HG03060 (cell line): Measurements from ENCODE around the gene TCHHL1.

Source experiments
- ATAC-seq: cut with Tn5 transposase; IDR thresholded peaks from one replicate; pipeline ENCODE4 v1.9.1; 2021; ENCODE audit warnings: low read depth, moderate number of reproducible peaks; ENCODE audit not compliant: unreplicated experiment

Gene TCHHL1

DNA sequence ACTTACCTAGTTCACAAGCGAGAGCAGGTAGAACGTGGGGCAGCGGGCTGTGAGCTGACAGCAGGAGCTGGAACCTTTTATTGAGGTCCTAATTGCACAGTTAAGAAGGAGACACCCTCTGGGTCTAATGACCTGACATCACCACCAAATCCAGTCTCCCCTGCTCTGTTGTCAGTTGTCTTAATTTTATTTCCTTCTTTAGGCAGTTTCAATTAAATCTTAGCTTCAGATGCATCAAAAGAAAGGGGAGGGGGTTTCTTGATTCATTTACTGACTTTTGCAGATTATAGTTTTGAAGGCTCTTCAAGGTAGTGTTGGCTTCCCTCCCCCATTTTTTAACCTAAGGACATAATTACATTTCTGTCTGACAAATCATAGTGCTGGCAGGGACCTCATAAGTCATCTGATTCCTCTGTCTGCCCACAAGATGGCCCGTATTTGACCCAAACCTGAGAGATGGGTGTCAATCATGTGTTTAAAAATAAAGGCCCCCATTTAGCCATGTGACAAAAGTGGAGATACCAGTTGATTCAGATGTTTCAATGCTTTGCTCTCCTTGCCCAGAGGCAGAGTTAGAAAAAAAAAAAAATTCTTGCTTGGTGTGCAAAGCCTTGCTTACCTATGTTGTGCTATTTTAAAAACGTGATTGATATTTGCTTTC, at the start of gene TCHHL1:
TCHHL1 (minus strand) TSS at position 51 of the 661 bp plus-strand sequence. CDS start 921 bp downstream, outside the sequence.
- ATAC-seq, result no peak

DNA sequence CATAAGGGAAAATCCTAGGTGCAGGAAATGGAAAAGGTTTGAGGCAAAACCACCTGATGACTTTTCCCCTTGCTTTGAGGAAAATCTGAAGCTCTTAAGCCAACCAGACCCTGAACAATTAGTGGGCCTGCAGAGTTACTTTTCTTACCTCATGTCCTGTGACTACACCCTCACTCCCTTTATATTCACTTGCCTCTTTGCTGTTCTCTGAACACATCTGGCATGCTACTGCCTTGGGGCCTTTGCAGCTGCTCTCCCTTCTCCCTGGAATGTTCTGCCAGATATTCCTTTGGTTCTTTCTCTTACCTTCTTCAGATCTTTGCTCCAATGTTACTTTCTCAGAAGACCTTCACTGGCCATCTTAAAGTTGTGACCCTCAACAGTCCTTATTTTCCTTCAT, 48.4 kb upstream of the TCHHL1 start:
- ATAC-seq, result no peak

DNA sequence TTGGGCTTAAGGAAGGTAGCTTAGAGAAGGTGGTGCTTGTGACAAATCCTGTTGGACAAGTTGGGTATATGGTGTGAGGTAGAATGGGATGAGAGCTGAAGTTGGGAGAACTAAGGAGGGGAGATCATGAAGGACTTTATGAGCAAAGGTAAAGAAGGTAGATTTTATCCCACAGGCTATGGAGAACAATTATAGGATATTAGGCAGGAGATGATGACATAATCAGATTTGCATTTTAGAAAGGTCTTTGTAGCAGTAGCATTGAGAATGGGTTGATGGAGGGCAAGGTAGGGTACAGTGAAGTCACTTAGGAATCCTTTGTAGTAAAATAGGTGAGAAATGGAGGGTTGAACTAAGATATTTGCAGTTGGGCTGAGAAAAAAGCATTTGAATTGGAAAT, 41.3 kb upstream of the TCHHL1 start:
- ATAC-seq, result no peak

DNA sequence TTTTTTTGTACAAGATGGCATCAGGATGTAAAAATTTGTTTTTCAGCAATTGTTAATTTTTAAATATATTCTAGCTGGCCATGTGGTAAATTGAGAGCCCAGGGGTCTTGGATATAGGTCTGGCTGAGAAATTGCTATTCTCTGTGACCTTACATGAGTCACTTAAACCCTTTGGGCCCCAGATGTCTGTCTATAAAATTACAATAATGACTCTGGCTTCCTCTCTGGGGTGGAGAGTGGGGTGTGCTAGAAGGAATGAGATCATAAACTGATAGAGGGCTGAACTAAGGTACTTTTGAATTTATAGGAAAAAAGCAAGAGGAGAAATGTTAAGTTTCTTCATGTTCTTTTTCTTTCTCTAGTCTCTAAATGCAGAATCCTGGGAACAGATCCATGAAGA, 38.8 kb upstream of the TCHHL1 start:
- ATAC-seq, result no peak

DNA sequence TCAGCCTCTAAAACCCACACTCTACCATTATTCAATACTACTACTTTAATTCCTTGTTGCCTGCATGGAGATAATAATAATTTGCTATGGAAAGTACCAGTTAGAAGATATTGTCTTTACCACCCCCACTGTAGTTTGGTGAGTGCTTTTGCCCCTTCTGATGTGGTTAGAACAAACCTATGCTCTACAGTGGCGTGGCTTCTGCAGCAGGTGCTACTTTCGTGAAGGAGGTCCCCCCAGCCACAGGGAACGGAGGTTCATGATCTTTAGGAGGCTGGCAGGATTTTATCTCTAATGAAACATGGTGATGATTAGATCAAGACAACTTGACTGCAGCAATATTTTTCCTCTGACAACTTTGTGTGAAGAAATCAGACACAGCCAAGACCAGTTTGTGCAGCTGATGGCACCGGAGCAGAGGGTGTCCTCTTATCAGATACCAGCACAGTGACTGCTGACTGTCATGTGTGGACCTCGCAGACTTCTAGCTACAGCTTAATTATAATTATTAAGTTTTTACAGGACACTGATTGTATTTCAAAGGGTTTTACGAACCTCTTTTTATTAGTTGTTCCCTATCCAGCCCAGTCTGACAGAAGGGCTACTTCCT, 37.1 kb upstream of the TCHHL1 start:
- ATAC-seq, result no peak

DNA sequence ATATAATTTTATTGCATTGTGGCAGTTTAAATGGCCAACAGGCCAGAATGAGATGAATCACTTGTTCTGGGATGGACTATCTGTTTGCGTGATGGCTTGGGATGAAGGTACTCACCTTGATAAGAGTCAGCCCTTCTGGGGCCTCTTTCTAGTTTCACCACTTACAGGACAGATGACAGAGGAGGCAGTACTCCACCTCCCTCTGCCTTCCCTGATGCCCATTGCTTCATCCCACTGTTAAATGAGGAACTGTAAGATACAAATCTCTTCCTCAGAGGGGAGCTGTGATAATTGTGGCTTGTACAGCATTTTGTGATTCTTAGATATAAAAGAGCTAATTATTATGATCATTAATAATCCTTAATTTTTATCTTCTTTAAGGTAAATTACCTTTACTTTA, 30.1 kb upstream of the TCHHL1 start:
- ATAC-seq, result no peak

DNA sequence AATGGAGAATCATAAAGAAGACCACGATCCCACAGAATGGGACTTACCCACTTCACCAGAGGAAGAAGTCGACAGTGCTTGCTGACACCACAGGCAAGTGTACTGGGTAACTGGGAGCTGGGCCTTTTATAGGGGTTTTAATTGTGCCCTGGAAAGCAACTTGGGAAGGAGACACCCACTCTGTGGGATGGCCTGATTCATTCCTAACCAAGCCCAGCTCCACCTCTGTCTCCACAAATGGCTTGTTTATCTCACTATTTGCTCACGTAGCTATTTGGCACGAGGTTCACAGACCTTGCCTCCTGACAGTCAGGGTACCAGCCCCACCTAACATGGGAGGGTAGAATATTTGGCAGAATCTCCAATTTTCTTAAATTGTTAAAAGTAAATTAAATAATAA, 26.5 kb upstream of the TCHHL1 start, which contains the start of gene TCHH:
TCHH (minus strand) TSS at position 101 of the 400 bp plus-strand sequence. CDS start 1,364 bp downstream, outside the sequence.
- ATAC-seq, result no peak

DNA sequence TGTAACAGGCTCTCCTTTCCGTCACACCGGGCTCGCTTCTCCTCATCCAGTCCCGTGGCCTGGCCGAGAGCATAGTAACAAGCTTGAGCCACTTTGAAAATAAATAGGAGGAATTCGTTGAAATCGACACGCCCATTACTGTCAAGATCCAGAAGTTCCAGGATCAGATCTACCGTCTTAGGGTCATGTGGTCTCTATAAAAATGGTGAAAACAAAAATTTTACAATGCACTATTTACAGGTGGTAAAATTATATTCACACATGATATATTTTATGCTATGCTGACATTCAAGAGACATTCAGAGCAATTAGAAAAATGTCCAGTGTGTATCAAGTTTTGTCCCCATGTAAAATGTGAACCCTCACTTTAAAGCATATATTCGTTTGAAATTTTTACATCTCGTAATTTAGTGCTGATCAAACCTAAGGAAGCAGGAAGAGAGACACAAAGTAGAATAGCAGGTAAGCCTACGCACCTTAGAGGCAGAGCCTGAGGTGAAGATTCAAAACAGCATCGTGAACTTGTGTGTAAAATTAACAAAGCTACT, 24.1 kb upstream of the TCHHL1 start:
- no peak for ATAC-seq

DNA sequence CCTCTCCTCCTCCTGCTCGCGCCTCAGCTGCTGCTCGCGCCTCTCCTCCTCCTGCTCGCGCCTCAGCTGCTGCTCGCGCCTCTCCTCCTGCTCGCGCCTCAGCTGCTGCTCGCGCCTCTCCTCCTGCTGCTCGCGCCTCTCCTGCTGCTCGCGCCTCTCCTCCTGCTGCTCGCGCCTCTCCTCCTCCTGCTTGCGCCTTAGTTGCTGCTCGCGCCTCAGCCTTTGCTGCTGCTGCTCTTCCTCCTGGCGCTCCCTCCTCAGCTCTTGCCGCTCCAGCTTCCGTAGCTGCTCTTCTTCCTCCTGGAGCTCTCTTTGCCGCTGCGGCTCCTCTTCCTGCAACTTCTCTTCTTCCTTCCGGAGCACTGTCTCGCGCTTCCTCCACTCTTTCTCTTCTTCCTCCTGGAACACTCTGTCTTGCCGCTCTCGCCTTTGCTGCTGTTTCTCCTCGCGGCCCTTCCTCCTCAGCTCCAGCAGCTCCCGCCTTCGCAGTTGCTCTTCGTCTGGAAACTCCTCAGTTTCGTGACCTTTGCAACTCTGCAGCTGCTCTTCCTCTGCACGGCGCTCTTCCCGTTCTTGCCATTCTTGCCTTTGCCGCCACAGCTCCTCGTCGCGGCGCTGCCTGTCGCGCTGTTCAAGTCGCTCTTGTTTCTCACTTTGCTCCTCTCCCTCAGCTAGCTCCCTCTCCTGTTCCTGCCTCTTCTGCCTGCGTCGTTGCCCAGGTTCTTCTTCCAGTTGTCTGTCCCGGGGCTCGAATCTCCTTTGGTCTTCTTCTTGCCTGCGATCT, 23.4 kb upstream of the TCHHL1 start:
- no peak for ATAC-seq

DNA sequence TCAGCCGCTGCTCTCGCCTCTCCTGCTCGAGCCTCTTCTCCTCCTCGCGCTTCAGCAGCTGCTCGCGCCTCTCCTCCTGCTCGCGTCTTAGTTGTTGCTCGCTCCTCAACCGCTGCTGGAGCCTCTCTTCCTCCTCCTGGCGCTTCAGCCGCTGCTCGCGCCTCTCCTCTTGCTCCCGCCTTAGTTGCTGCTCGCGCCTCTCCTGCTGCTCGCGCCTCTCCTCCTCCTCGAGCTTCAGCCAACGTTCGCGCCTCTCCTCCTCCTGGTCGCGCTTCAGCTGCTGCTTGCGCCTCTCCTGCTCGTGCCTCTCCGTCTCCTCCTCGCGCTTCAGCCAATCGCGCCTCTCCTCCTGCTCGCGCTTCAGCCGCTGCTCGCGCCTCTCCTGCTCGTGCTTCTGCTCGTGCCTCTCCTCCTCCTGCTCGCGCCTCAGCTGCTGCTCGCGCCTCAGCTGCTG, 22.7 kb upstream of the TCHHL1 start:
- ATAC-seq, result no peak

DNA sequence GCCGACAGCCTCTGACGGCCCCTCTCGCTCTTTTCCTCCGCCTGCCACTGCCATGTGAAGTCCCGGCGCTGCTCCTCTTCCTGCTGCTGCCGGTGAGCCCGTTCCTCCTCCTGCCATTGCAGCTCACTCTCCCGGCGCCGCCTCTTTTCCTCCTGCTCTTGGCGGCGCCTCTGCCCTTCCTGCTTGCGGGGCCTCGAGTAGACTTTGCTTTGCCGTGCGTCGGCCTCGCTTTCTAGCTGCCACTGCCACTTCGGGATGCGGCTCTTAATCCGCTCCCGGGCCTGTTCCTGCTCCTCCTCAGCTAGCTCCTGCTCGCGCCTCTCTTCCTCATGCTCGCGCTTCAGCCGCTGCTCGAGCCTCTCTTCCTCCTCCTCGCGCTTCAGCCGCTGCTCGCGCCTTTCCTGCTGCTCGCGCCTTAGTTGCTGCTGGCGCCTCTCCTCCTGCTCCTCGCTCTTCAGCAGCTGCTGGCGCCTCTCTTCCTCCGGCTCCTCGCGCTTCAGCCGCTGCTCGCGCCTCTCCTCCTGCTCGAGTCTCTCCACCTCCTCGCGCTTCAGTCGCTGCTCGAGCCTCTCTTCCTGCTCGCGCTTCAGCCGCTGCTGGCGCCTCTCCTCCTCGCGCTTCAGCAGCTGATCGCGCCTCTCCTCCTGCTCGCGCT, 22.1 kb upstream of the TCHHL1 start:
- ATAC-seq, result no peak

DNA sequence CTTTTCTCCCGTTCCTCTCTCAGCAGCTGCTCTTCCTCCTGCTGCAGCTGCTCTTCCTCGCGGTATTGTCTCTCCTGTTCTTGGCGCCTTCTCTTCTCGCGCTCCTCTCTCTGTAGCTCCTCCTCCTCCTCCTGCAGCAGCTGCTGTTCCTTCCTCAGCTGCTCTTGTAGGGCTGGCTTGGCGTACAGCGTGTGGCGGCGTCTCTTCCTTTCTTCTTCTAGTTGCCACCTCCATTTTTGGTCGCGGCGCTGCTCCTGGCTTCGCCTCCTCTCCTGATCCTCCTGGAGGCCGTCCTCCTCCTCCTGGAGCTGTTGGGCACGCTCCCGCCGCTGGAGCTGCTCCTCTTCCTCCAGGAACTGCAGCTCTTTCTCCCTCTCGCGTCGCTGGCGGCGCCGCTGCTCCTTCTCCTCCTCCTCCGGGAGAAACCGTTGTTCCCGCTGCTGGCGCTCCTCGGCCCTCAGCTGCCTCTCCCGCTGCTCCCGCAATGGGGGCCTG, 21.5 kb upstream of the TCHHL1 start:
- no peak for ATAC-seq

DNA sequence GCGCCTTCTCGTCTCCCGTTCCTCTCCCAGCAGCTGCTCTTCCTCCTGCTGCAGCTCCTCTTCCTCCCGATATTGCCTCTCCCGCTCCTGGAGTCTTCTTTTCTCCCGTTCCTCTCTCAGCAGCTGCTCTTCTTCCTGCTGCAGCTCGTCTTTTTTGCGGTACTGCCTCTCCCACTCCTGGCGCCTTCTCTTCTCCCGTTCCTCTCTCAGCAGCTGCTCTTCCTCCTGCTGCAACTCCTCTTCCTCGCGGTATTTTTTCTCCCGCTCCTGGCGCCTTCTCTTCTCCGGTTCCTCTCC, 21.1 kb upstream of the TCHHL1 start:
- ATAC-seq, result no peak

DNA sequence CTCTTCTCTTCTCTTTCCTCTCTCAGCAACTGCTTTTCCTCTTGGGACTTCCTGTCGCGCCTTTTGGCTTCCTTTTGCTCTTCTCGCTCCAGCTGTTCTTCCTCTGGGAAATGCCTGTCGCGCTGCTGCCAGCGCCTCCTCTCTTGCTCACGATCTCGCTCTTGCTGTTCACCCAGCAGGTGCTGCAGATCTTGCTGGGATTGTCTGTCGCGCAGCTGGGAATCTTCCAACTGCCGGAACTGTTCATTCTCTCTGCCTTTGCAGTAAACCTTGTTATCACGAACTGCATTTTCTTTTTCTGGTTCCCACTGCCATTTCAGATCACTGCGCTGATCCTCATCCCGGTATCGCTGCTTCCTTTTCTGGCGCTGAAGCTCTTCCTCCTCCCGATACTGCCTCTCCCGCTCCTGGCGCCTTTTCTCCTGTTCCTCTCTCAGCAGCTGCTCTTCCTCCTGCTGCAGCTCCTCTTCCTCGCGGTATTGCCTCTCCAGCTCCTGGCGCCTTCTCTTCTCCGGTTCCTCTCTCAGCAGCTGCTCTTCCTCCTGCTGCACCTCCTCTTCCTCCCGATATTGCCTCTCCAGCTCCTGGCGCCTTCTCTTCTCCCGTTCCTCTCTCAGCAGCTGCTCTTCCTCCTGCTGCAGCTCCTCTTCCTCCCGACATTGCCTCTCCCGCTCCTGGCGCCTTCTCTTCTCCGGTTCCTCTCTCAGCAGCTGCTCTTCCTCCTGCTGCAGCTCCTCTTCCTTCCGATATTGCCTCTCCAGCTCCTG, 20.6 kb upstream of the TCHHL1 start:
- no peak for ATAC-seq

DNA sequence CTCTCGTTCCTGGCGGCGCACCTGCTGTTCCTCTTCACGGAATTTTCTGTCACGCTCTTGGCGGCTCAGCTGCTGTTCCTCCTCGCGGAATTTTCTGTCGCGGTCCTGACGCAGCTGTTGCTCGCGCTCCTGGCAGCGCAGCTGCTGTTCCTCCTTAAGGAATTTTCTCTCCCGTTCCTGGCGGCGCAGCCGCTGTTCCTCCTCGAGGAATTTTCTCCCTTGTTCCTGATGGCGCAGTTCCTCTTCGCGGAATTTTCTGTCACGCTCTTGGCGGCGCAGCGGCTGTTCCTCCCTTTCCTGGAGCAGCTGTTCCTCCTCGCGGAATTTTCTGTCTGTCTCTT, 20.0 kb upstream of the TCHHL1 start:
- ATAC-seq, result no peak

DNA sequence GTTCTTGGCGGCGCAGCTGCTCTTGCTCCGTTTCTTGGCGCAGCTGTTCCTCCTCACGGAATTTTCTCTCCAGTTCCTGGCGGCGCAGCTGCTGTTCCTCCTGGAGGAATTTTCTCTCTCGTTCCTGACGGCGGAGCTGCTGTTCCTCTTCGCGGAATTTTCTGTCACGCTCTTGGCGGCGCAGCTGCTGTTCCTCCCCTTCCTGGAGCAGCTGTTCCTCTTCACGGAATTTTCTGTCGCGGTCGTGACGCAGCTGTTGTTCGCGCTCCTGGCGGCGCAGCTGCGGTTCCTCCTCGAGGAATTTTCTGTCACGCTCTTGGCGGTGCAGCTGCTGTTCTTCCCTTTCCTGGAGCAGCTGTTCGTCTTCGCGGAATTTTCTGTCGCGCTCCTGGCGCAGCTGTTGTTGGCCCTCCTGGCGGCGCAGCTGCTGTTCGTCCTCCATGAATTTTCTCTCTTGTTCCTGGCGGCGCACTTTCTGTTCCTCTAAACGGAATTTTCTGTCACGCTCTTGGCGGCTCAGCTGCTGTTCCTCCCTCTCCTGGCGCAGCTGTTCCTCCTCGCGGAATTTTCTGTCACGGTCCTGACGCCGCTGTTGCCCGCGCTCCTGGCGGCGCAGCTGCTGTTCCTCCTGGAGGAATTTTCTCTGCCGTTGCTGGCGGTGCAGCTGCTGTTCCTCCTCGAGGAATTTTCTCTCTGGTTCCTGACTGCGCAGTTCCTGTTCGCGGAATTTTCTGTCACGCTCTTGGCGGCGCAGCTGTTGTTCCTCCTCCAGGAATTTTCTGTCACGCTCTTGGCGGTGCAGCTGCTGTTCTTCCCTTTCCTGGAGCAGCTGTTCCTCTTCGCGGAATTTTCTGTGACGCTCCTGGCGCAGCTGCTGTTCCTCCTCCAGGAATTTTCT, 19.4 kb upstream of the TCHHL1 start:
- no peak for ATAC-seq

DNA sequence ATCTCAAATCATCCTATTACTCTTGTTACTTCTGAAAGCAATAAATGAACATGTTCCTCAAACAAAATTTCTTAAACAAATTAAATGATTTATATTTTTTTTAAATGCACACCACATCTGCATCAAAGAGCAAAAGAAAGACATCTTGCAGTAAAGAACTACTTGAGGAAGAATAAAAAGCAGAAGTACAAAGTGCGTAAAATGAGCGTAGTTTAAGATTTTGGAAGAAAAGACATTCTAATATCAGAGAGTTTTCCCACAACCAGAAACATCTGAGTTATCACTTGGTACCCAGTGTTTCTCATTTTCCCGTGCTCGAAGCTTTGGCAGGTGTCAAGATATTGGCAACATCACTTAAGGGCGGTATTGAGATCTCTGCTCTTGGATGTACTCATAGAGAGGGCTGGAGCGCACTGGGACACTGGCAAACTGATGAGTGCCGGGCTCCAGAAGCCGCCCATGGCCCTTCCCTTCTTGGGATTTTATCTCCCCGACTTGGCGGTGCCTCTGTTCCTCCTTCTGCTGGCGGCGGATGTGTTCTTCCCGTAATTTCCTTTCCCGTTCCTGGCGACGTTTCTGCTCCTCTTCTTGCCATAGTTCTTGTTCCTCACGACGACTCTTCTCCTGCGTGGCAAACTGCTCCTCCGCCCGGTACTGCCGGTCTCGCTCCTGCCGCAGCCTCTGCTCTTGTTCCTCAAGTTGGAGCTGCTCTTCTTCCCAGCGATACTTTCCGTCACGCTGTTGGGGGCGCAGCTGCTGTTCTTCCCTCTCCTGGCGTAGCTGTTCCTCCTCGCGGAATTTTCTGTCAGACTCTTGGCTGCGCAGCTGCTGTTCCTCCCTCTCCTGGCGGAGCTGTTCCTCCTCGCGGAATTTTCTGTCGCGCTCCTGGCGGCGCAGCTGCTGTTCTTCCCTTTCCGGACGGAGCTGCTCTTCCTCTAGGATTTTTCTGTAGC, 18.4 kb upstream of the TCHHL1 start:
- no peak for ATAC-seq

DNA sequence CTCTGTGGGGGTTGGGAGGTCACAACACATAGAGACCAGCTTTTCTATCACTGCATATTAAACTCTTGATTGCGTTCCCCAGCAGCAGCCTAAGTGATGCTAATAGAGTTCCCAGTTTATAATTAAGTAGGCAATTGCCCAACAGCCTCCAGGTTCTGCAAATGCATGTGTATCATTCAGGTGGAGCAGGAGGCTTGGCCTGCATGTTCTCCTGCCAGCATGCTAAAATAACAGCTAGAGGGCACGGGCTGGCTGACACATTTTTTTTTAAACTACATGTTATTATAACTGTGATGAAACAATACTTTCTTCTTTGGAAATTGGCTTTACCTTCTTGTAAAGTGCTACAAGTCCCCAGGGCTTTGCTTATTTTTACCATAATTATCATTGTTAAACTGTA, 16.0 kb upstream of the TCHHL1 start:
- ATAC-seq, result no peak
